ENCODE results near the gene IER3.
"Not testable (repeated sequence)": the region's sequence is repeated elsewhere in the genome, so short reads cannot be mapped to it uniquely, and the experiment has no call there.

Gene IER3

GRCh38 chr6:30747300-30747687 lies 2.9 kb upstream of the IER3 start:
- DNase-seq, result no peak

DNA sequence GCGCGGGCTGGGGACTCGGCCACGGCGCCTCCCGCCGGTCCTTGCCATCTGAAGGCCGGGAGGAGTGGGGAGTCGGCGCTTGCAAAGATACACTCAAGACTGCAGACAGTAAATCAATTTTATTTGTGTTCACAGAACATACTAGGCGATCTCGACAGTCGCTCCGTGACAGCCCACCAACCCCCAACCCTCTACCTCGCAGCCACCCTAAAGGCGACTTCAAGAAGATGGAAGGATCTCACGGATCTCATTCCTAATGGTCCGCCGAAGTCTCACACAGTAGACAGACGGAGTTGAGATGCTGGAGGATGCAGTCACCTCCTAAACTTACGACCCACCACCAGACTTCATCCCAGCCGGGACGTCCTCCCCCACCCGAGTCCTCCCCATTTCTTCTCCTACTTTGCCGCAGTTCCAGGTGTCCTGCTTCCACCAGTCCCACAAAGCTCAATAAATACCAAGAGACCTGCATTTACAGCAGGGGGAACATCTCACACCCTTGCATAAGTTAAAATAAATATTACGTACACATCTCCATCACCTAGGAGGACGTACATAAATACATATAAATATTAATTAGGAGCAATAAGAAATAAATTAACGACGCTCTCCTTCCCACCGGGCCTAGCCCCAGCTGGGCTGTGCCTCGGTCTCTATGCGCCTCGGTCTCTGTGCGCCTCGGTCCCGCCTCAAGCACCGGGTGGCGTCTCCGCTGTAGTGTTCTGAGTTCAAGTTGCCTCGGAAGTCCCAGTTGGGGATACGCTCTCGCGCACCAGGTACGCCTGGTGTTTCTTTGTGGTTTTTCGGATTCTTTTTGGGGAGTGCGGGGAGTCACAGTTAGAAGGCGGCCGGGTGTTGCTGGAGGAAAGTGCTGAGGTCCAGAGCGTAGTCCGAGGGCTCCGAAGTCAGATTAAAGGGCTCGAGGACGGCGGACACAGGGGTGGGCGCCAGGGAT lies 971 bp downstream of the IER3 start:
- DNase-seq, result peak; percentile 50

DNA sequence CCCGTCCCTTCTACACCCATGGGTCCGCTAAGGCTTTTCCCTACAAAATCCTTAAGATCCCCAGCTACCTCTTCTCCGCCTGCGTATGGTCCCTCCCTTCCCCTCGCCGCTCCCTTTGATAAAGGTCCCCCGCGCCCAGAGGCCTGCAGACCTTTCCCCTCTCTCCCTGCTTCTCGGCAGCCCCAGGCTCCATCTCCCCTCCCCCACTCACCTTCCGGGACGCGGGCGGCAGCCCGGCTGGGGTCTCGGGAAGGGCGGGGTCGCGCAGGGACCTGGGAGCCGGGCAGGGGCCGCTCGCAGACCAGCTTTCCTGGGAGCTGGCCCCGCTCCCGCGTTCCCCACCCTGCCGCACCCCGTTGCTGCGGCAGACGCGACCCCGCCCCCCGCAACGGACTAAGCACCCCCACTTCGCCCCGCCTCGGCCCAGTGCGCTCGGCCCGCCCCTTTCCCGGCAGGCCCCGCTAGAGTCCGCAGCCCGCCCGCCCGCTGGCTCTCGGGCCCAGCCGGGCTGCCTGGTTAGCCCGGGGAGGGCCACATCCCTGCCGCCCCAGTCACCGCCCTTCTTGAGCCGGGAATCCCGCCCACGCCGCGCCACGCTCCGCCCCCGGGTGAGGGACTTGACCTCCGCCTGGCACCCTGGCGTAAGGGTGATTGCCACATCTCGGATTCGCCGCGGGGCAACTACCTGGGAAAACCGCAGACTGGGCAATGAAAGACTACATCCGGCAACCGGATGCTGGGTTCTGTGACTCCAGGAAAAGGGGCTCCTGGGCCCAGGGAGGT lies 1.8 kb downstream of the IER3 start, which contains the start of gene FLOT1:
TSS of gene FLOT1 (minus strand) at position 372 of the 783 bp plus-strand sequence. CDS start 498 bp downstream, outside the sequence.
- peak; percentile 92 for DNase-seq

DNA sequence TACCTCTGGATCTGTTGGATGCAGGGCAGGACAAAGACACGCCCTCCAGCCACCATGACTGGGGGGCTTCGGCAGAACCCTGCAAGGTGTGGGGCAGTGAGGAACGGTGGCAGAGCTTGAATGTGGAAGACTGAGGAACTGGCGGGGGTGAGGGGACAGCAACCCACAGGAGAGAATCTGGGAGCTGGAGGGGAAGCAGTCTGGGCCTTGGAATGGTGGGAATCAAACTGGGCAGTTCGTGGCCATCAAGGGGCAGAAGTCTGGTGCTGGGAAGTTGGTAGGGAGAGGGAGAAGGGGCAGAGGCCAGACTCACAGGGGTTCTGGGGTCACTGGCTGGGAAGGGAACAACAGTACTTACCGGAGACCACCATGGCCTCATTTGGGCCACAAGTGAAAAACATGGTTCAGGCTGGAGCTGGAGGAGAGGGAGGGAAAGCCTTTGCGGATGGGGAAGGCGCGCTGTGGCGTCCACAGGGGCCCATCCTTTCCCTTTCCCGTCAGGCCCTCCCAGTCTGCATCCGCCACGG lies 2.5 kb downstream of the IER3 start:
- DNase-seq, result no peak

DNA sequence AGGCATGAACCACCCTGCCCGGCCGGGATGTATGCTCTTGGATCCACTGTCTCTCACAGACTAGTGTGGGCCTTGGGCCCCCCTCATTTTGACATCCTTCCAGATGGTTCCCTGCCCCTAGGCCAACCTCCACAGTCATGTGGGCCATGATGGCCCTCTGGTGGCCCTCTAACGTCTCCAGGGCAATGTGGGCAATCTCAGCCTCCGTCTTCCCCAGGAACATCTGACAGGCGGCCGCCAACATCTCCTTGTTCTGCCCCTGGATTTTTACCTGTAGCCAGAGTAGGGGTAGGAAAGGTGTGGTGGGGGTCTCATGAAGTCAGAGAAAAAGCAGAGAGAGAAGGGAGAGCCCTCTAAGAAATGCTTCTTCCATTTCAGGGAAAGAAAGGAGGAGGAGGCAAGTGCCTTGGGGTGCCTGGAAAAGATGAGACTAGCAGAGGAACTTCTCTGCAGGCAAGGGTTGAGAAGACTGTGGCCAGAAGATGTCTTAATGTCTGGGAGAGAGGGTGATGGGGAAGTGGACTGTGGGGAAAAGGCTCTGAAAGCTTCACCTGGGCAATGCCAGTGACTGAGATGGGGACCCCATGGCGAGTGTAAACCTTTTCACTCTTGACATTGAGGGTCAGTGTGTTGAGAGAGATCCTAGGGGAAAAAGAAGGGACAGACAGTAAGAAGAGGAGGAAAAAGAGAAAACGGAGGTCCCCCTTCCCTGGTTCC lies 3.1 kb downstream of the IER3 start:
- DNase-seq, result no peak

GRCh38 chr6:30740540-30740870 lies 3.8 kb downstream of the IER3 start:
- no peak for DNase-seq

DNA sequence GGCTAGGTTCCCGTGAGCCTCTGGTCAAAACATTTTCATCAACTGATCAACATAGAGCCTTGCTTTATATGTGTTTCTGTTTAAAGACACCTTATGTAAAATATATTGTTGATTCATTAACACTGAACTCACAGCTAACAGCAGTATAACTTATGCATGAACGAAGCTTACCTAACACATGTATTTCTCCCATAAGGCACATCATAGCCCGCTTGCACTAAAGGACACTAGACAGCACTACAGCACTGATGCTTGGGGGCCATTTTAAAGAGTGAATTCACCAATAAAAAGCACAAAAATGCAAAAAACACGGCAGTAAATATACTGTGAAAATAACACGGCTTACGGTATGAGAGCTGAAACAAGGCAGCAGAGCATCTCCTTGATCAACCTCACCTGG lies 5.8 kb downstream of the IER3 start:
- no peak for DNase-seq

GRCh38 chr6:30735668-30736314 lies 8.6 kb downstream of the IER3 start:
- no peak for DNase-seq

DNA sequence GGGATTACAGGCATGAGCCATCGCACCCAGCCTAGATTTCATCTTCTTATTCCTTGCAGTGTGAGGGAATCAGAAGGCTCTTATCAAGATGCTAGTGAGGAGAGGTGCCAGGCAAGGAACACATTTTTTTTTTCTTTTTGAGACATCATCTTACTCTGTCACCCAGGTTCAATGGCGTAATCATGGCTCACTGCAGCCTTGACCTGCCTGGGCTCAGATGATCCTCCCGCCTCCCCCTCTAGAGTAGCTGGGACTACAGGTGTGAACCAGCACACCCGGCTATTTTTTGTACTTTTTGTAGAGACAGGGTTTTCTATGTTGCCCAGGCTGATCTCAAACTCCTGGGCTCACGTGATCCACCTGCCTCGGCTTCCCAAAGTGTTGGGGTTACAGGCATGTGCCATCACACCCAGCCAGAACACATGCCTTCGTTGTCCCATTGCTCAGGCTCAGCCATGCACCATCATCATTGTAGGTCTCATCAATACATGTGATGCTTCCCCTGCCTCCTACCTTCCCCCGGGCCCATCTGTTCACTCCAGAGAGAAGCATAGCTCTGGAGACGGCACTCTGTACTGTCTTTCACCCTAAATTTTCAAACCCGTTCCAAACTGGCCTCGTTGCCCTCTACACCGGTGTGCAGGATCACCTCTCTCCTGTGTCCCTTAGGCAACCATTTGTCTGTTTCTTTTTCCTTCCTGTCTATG lies 12.0 kb downstream of the IER3 start:
- DNase-seq, result no peak

DNA sequence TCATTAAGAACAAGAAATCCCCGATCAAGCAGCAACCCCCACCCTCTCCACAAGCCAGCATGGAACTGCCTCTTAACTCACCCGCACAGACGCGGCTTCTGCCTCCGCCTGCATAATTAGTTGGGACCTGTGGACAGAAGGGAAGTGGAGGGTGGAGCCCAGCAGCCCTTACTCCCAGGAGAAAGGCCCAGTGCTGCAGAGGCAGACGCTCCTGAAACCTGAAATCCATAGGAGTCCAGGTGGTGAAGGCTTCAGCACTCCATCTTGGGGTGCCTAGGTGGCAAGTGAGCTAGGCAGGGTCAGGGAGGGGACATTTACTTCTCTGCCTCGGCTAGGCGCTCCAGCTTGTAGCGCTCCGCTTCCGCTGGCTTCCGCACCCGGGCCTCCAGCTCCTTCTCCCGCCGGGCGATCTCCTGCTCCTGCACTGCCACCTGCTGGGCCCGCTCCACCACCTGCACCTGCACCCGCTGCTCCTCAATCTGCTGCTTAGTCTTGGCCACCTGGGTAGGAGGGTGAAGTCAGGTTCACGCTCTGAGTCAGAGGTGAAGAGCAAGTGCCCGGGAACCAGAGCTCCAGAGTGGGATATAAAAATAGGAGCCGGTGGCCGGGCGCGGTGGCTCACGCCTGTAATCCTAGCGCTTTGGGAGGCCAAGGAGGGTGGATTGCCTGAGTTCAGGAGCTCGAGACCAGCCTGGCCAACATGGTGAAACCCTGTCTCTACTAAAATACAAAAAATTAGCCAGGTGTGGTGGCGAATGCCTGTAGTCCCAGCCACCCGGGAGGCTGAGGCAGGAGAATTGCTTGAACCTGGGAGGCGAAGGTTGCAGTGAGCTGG lies 13.5 kb downstream of the IER3 start:
- peak; percentile 88 for DNase-seq

- DNase-seq, result no peak
These were observed 16.3 kb downstream of the IER3 start for GRCh38 chr6:30727920-30728553.

DNA sequence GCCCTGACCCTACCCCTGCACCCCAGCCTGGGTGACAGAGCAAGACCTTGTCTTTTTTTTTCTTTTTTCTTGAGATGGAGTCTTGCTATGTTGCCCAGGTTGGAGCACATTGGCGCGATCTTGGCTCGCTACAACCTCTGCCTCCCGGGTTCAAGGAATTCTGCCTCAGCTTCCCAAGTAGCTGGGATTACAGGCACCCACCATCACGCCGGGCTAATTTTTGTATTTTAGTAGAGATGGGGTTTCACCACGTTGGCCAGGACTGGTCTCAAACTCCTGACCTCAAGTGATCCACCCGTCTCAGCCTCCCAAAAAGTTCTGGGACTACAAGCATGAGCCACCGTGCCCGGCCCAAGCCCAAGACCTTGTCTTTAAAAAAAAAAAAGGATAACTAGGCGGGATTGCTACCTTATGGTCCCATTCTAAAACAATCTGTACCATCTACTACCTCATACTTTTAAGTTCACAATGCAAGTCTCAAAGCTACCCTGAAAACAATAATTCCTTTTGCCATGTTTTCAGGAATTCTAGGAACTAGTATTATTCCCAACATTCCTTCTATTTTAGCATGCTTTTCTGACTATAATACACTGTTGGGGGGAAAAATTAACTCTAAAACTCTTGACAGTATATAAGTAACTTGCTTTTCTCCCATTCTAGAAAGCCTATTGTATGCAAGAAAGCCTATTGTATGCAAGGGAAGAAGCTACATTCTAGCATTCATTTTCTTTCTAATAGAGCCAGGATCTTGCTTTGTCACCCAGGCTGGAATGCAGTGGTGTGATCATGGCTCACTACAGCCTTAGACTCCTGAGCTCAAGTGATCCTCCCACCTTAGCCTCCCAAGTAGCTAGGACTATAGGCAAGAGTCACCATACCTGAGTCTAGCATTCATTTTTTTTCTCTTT lies 17.6 kb downstream of the IER3 start:
- no peak for DNase-seq

- no peak for DNase-seq
These were observed 18.4 kb downstream of the IER3 start for GRCh38 chr6:30725713-30726505.

DNA sequence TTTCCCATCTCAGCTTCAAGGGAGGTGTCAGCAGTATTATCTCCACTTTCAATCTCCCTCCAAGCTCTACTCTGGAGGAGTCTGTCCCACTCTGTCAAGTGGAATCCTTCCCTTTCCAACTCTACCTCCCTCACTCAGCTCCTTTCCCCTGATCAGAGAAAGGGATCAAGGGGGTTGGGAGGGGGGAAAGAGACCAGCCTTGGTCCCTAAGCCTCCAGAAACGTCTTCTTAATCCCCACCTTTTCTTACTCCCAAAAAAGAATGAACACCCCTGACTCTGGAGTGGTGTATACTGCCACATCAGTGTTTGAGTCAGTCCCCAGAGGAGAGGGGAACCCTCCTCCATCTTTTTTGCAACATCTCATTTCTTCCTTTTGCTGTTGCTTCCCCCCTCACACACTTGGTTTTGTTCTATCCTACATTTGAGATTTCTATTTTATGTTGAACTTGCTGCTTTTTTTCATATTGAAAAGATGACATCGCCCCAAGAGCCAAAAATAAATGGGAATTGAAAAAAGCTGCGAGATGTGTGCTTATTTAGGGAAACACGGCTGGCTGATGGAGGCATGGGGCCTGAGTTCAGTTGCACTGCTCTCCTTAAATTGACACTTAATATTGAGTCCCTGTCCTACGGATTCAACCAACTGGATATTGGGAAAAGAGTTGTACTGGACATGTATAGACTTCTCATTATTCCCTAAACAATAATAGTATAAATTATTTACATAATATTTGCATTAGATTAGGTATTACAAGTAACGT lies 19.3 kb downstream of the IER3 start:
- no peak for DNase-seq

GRCh38 chr6:30723843-30724741 lies 20.3 kb downstream of the IER3 start:
- not testable (repeated sequence) for DNase-seq

GRCh38 chr6:30723159-30723842 lies 21.0 kb downstream of the IER3 start:
- not testable (repeated sequence) for DNase-seq
